Parietal lobe (tissue), 2 donors: ENCODE data around the gene KIFC3. TPM values are rescaled to one million over a fixed set of nuclear protein-coding genes. Genes with fewer than 3 reads are reported as not detected.

ENCODE experiments used
- small RNA-seq: library from RNA; depleted of rRNA; stranded (forward); fragments of <200 nt; gene quantifications from one replicate; pipeline ENCODE3, GENCODE V24; 2014; ENCODE audit warnings: low replicate concordance
- total RNA-seq: library from RNA; depleted of rRNA; stranded (reverse); fragments of >200 nt; gene quantifications from one replicate; pipeline ENCODE4 v1.2.3, GENCODE V29; 2014

Gene KIFC3
- 59.5 TPM for total RNA-seq

GRCh38 chr16:57802341-57803133 lies at the start of gene KIFC3:
Gene KIFC3 (minus strand): TSS chr16:57802491. CDS start chr16:57798243, 4,248 bp downstream.

GRCh38 chr16:57735755-57736418 lies 66.4 kb downstream of the KIFC3 start, which contains the start of gene KATNB1:
Gene KATNB1 (plus strand): TSS chr16:57735770. CDS start chr16:57737244, 1,474 bp downstream.

Small RNA genes within 50 kb of the gene (small RNA-seq; reads per million reads assigned to genes)
- gene MIR6772 (0.31 reads per million, percentile 10 among the genes with 10 or more reads in this experiment), gene RNU6-20P (not detected)

Other genes with a start within 250 kb of the KIFC3 start
- gene ADGRG1, start 173.9 kb downstream of the KIFC3 start, total RNA-seq: 75.1 TPM
- gene ADGRG3, start 134.2 kb downstream of the KIFC3 start, total RNA-seq: not detected
- gene DRC7, start 107.7 kb downstream of the KIFC3 start, total RNA-seq: 0.31 TPM
- gene KATNB1, start 66.7 kb downstream of the KIFC3 start, total RNA-seq: 34.4 TPM
- gene CNGB1, start 168.6 kb upstream of the KIFC3 start, total RNA-seq: not detected
- gene ZNF319, start 198.2 kb upstream of the KIFC3 start, total RNA-seq: 8.5 TPM
- 11.6 TPM for gene USB1, start 198.9 kb upstream of the KIFC3 start, total RNA-seq
- 13.8 TPM for gene MMP15, start 223.3 kb upstream of the KIFC3 start, total RNA-seq